ENCODE results near the gene CKMT1A.
A peak's percentile ranks its signal among the peaks of the same experiment; 100 is the strongest.
"Not testable (repeated sequence)": the region's sequence is repeated elsewhere in the genome, so short reads cannot be mapped to it uniquely, and the experiment has no call there.

The CKMT1A gene

GRCh38 chr15:43693148-43694022 is at the start of gene CKMT1A:
Gene CKMT1A (plus strand): TSS chr15:43693859. CDS start chr15:43694051, 192 bp downstream.
- DNase-seq, result not testable (repeated sequence)

- DNase-seq, result no peak
Observed at GRCh38 chr15:43648649-43649429, 44.8 kb upstream of the CKMT1A start, which contains the start of gene CATSPER2. Gene CATSPER2 (minus strand): TSS chr15:43648844. CDS start chr15:43648061, 783 bp downstream.

- DNase-seq, result not testable (repeated sequence)
Observed at GRCh38 chr15:43649430-43649926, 44.2 kb upstream of the CKMT1A start.

- DNase-seq, result not testable (repeated sequence)
Observed at GRCh38 chr15:43659727-43660126, 33.9 kb upstream of the CKMT1A start.

- DNase-seq, result not testable (repeated sequence)
Observed at GRCh38 chr15:43662293-43662692, 31.4 kb upstream of the CKMT1A start.

GRCh38 chr15:43663333-43663732 is 30.3 kb upstream of the CKMT1A start:
- not testable (repeated sequence) for DNase-seq

GRCh38 chr15:43666177-43666576 is 27.5 kb upstream of the CKMT1A start:
- DNase-seq, result not testable (repeated sequence)

GRCh38 chr15:43674175-43674574 is 19.5 kb upstream of the CKMT1A start:
- DNase-seq, result not testable (repeated sequence)

GRCh38 chr15:43689604-43690301 is 3.9 kb upstream of the CKMT1A start:
- not testable (repeated sequence) for DNase-seq

- DNase-seq, result not testable (repeated sequence)
Observed at GRCh38 chr15:43692679-43693078, 980 bp upstream of the CKMT1A start.

- no peak for DNase-seq
Observed at GRCh38 chr15:43702174-43702573, 8.5 kb downstream of the CKMT1A start.

GRCh38 chr15:43702701-43703424 is 9.2 kb downstream of the CKMT1A start:
- no peak for DNase-seq

GRCh38 chr15:43710431-43711131 is 16.9 kb downstream of the CKMT1A start:
- DNase-seq, result not testable (repeated sequence)

GRCh38 chr15:43723151-43723550 is 29.5 kb downstream of the CKMT1A start:
- no peak for DNase-seq

GRCh38 chr15:43726306-43726705 is 32.6 kb downstream of the CKMT1A start:
- DNase-seq, result not testable (repeated sequence)

GRCh38 chr15:43728053-43728725 is 34.5 kb downstream of the CKMT1A start:
- not testable (repeated sequence) for DNase-seq

- no peak for DNase-seq
Observed at GRCh38 chr15:43735416-43735815, 41.8 kb downstream of the CKMT1A start.

GRCh38 chr15:43746245-43746902 is 52.7 kb downstream of the CKMT1A start, which contains the start of gene PDIA3:
Gene PDIA3 (plus strand): TSS chr15:43746438. CDS start chr15:43746540, 102 bp downstream.
- DNase-seq, result peak; percentile 84

- not testable (repeated sequence) for DNase-seq
Observed at GRCh38 chr15:43746903-43747309, 53.2 kb downstream of the CKMT1A start.

- no peak for DNase-seq
Observed at GRCh38 chr15:43748376-43748775, 54.7 kb downstream of the CKMT1A start.

Measured in activated gamma-delta T cell treated with Interleukin-2 at 50 U/mL for 16 hours (primary cell).